ENCODE data around the gene PDE6H.

- TF ChIP-seq CTCF (IDR thresholded peaks at IDR 0.05) (no peak), POLR2AphosphoS5 (IDR thresholded peaks at IDR 0.05) (no peak)
Measured at GRCh38 chr12:14946861-14947260, 26.0 kb upstream of the PDE6H start.

Data from sigmoid colon (tissue), 4 donors.